NB4 (cell line): ENCODE measurements around the gene CPE.

Experiments used
- MYC ChIP-seq: IDR thresholded peaks from 2 replicates; pipeline ENCODE4 v1.6.1; 2011; ENCODE audit warnings: low read depth, low read length
- POLR2A ChIP-seq: IDR thresholded peaks from 2 replicates; pipeline ENCODE4 v1.6.1; 2011; ENCODE audit warnings: mild to moderate bottlenecking; ENCODE audit not compliant: insufficient read length; ENCODE audit errors: extremely low read depth
- TF ChIP-seq, protein P1 (sequence below): IDR thresholded peaks from one replicate; pipeline ENCODE4 v1.5.1; 2012; ENCODE audit warnings: low read depth, low read length
- TF ChIP-seq, protein P2 (sequence below): IDR thresholded peaks from 2 replicates; pipeline ENCODE4 v1.6.1; 2011; ENCODE audit warnings: low read depth, low read length

DNA sequence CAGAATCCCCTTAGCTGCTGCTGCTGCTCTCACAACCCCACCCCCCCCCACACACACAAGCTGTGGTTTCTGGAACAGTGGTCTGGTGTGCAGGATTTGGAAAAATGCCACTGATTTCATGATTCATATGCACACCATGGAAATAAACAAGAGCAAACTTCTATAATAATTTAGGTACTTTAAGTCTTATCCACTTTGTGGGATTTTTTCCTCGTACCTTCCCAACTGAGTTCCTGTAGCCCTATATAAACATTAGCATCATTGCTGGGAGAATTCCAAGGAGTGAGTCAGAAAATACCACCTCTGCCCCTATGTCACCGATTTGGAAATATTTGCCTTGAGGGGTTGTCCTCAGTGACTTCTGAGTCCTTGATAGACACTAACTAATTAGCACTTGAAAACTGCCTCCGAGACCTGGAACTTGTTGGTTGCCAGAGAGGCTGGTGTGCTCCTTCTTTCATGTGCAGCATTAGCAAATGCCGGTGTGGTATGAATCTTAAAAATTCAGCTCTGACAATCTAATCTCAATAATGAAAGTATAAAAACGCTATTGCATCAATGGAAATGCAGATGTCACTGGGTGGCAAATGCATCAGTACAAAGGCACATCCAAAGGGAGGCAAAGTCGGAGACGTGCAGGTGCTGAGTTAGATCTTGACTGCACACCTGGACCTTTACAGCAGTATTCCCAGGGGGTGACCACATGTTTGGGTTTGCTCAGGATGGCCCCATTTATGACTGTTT is 61.8 kb downstream of the CPE start:
- TF ChIP-seq, protein P1, sequence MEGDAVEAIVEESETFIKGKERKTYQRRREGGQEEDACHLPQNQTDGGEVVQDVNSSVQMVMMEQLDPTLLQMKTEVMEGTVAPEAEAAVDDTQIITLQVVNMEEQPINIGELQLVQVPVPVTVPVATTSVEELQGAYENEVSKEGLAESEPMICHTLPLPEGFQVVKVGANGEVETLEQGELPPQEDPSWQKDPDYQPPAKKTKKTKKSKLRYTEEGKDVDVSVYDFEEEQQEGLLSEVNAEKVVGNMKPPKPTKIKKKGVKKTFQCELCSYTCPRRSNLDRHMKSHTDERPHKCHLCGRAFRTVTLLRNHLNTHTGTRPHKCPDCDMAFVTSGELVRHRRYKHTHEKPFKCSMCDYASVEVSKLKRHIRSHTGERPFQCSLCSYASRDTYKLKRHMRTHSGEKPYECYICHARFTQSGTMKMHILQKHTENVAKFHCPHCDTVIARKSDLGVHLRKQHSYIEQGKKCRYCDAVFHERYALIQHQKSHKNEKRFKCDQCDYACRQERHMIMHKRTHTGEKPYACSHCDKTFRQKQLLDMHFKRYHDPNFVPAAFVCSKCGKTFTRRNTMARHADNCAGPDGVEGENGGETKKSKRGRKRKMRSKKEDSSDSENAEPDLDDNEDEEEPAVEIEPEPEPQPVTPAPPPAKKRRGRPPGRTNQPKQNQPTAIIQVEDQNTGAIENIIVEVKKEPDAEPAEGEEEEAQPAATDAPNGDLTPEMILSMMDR: no peak
- TF ChIP-seq, protein P2, sequence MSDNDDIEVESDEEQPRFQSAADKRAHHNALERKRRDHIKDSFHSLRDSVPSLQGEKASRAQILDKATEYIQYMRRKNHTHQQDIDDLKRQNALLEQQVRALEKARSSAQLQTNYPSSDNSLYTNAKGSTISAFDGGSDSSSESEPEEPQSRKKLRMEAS: no peak
- TF ChIP-seq POLR2A: no peak
- TF ChIP-seq MYC: no peak
